HEK293T (cell line): Measurements from ENCODE around the gene HS3ST6.

ENCODE experiments used
- CTCF ChIA-PET: fragments of 350-600 bp; formaldehyde crosslinking; extraction: SDS; loops from one replicate; lab custom pipeline; 2021; ENCODE audit warnings: antibody characterized with exemption, inconsistent platforms; lab: Yijun Ruan, JAX
- POLR2A ChIA-PET: fragments of 350-600 bp; formaldehyde crosslinking; extraction: SDS; loops from one replicate; lab custom pipeline; 2020; ENCODE audit warnings: antibody characterized with exemption, inconsistent platforms; lab: Yijun Ruan, JAX
- DNase-seq: peaks from one replicate; pipeline ENCODE4 v3.0.0; 2012; ENCODE audit warnings: mixed read lengths; ENCODE audit errors: extremely low spot score
- ARNT ChIP-seq: fragments of 450-650 bp; IDR thresholded peaks from 2 replicates; pipeline ENCODE4 v1.6.1; 2017; ENCODE audit warnings: mild to moderate bottlenecking
- BHLHE40 ChIP-seq: fragments of 450-650 bp; IDR thresholded peaks from 2 replicates; pipeline ENCODE4 v1.6.1; 2016; ENCODE audit warnings: mild to moderate bottlenecking, moderate library complexity, borderline replicate concordance
- CTBP1 ChIP-seq: fragments of 450-650 bp; IDR thresholded peaks from 2 replicates; pipeline ENCODE4 v1.6.1; 2016; ENCODE audit warnings: borderline replicate concordance
- ELF4 ChIP-seq: fragments of 450-650 bp; IDR thresholded peaks from 2 replicates; pipeline ENCODE4 v1.6.1; 2017; ENCODE audit warnings: antibody characterized with exemption
- FOXA1 ChIP-seq: fragments of 450-650 bp; IDR thresholded peaks from 2 replicates; pipeline ENCODE4 v1.6.1; 2016; ENCODE audit warnings: mild to moderate bottlenecking
- FOXK2 ChIP-seq: fragments of 450-650 bp; IDR thresholded peaks from 2 replicates; pipeline ENCODE4 v1.6.1; 2016; ENCODE audit warnings: mild to moderate bottlenecking
- FOXM1 ChIP-seq: fragments of 450-650 bp; IDR thresholded peaks from 2 replicates; pipeline ENCODE4 v1.6.1; 2017; ENCODE audit warnings: mild to moderate bottlenecking, borderline replicate concordance
- HDGF ChIP-seq: fragments of 450-650 bp; IDR thresholded peaks from 2 replicates; pipeline ENCODE4 v1.6.1; 2017; ENCODE audit warnings: antibody characterized with exemption, borderline replicate concordance
- L3MBTL2 ChIP-seq: fragments of 450-650 bp; conservative IDR thresholded peaks from 2 replicates; pipeline ENCODE4 v1.6.1; 2016; ENCODE audit warnings: mild to moderate bottlenecking
- LEF1 ChIP-seq: fragments of 450-650 bp; IDR thresholded peaks from 2 replicates; pipeline ENCODE4 v1.6.1; 2017; ENCODE audit warnings: mild to moderate bottlenecking, borderline replicate concordance
- NFRKB ChIP-seq: fragments of 450-650 bp; IDR thresholded peaks from 2 replicates; pipeline ENCODE4 v1.6.1; 2016; ENCODE audit warnings: mild to moderate bottlenecking, moderate library complexity
- SP1 ChIP-seq: fragments of 450-650 bp; IDR thresholded peaks from 2 replicates; pipeline ENCODE4 v1.6.1; 2017
- SUZ12 ChIP-seq: fragments of 450-650 bp; IDR thresholded peaks from 2 replicates; pipeline ENCODE4 v1.6.1; 2016; ENCODE audit warnings: mild to moderate bottlenecking
- TARDBP ChIP-seq: fragments of 450-650 bp; IDR thresholded peaks from 2 replicates; pipeline ENCODE4 v1.6.1; 2016
- ZNF384 ChIP-seq: fragments of 450-650 bp; IDR thresholded peaks from 2 replicates; pipeline ENCODE4 v1.6.1; 2016
- TF ChIP-seq, protein P1 (sequence below): fragments of 450-650 bp; IDR thresholded peaks from 2 replicates; pipeline ENCODE4 v1.6.1; 2016

HS3ST6 gene

DNA sequence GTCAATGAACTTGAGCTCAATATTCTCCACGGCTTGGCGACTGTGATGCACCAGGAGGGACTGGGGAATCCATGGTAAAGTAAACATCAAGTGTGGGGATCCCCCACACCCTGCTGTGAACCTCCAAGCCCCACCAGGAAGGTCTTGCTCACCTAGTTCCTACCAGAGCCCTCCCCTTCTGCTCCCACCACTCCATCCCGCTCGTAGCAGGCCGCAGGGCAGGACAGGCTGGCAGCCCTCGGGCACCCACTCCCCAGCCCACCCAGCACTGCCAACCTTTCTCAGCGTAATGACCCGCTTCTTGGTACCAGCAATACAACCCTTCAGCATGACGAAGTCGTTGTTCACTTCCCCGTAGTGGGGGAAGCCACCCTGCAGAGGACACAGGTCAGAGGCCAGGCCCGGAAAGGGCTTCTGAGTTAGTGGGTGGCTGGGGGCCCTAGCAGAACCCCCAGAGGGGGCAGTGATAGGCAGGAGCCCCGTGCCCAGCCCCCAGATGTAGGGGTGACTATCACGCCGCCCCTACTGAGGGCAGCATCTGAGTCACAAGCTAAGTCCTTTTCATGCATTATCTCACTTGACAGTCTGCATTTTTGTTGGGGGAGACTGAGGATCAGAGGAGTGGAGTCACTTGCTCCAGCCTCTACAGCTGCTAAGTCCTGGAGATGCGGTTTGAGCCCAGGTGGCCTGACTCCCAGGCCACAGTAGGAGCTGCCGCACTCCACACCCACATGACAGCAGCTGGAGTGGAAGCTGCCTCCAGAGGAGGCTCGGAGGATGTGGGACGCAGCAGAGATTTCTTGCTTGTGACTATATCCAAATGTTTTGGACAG lies 27.6 kb upstream of the HS3ST6 start:
- ChIA-PET CTCF (interaction anchor here (1.0 to 1.5 kb wide), 5 partner anchors 12 to 22 kb away, joined by 3 to 5 read pairs (median 4); partner anchors contain the start of gene NDUFB10), POLR2A (interaction anchor here (0.6 to 3.5 kb wide), 5 partner anchors 10 to 26 kb away, joined by 3 to 31 read pairs (median 3); partner anchors contain the start of genes RPS2 and TBL3)
- TF ChIP-seq HDGF (no peak), ZNF384 (no peak), FOXK2 (no peak), NFRKB (no peak), CTBP1 (no peak), ELF4 (no peak), SP1 (no peak), FOXM1 (no peak), FOXA1 (no peak), TARDBP (no peak), L3MBTL2 (no peak), BHLHE40 (no peak), ARNT (no peak), LEF1 (no peak), SUZ12 (no peak)
- TF ChIP-seq, protein P1, sequence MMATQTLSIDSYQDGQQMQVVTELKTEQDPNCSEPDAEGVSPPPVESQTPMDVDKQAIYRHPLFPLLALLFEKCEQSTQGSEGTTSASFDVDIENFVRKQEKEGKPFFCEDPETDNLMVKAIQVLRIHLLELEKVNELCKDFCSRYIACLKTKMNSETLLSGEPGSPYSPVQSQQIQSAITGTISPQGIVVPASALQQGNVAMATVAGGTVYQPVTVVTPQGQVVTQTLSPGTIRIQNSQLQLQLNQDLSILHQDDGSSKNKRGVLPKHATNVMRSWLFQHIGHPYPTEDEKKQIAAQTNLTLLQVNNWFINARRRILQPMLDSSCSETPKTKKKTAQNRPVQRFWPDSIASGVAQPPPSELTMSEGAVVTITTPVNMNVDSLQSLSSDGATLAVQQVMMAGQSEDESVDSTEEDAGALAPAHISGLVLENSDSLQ: no peak
- DNase-seq: no peak

DNA sequence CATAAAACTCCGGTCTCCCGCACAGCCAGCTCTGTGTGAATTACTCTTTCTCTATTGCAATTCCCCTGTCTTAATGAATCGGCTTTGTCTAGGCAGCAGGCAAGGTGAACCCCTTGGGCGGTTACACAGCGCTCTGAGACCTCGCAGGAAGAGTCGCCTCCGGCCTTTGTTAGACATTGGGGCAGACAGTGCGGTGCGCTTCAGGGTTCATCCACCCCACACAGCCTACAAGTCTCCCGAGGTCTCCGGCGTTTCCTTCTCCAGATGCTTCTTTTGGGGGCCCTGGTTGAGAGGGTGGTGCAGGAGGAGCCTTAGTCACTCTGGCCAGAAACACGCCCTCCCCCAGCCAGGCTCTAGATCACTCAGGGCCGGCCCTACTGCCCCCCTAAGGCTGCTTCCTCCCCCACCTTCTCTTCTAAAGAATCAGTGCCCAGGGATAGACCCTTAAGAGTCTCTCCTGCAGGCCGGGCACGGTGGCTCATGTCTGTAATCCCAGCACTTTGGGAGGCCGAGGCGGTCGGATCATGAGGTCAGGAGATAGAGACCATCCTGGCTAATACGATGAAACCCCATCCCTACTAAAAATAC lies 26.5 kb upstream of the HS3ST6 start:
- TF ChIP-seq BHLHE40 (no peak), ELF4 (no peak), HDGF (no peak), FOXK2 (no peak), TARDBP (no peak), FOXM1 (no peak), FOXA1 (no peak), SP1 (no peak), ZNF384 (no peak), LEF1 (no peak), SUZ12 (no peak), ARNT (no peak), CTBP1 (no peak), NFRKB (no peak), L3MBTL2 (no peak)
- TF ChIP-seq, protein P1: no peak
- no peak for DNase-seq
- CTCF ChIA-PET: interaction anchor here (0.6 to 1.1 kb wide), 3 partner anchors 21 to 520 kb away, joined by 4 to 6 read pairs (median 5); no protein-coding TSS in a partner anchor
- POLR2A ChIA-PET: interaction anchor here (0.6 to 5.2 kb wide), 6 partner anchors 13 to 118 kb away, joined by 3 to 95 read pairs (median 18); partner anchors contain the start of genes FAHD1, HAGH, NDUFB10 and RNF151

GRCh38 chr16:1942810-1943726 lies 24.9 kb upstream of the HS3ST6 start, which contains the start of gene MSRB1:
MSRB1 (minus strand) TSS chr16:1943199; CDS start chr16:1943156, 43 bp downstream.
- peak; percentile 100 for DNase-seq
- CTCF ChIA-PET: interaction anchor here (0.5 to 1.1 kb wide), 4 partner anchors 9 to 19 kb away, joined by 3 to 7 read pairs (median 4); no protein-coding TSS in a partner anchor
- TF ChIP-seq FOXM1 (0 out of 2 replicates have a peak, but pooled peaks have one; percentile 31), LEF1 (no peak), L3MBTL2 (peak; percentile 95), ELF4 (no peak), HDGF (peak; percentile 90; the same call in 1 of the 2 replicates)
- POLR2A ChIA-PET: interaction anchor here (0.6 to 5.2 kb wide), 19 partner anchors 10 to 161 kb away, joined by 3 to 95 read pairs (median 5); partner anchors contain the start of genes FAHD1, HAGH, NDUFB10 and NUBP2

DNA sequence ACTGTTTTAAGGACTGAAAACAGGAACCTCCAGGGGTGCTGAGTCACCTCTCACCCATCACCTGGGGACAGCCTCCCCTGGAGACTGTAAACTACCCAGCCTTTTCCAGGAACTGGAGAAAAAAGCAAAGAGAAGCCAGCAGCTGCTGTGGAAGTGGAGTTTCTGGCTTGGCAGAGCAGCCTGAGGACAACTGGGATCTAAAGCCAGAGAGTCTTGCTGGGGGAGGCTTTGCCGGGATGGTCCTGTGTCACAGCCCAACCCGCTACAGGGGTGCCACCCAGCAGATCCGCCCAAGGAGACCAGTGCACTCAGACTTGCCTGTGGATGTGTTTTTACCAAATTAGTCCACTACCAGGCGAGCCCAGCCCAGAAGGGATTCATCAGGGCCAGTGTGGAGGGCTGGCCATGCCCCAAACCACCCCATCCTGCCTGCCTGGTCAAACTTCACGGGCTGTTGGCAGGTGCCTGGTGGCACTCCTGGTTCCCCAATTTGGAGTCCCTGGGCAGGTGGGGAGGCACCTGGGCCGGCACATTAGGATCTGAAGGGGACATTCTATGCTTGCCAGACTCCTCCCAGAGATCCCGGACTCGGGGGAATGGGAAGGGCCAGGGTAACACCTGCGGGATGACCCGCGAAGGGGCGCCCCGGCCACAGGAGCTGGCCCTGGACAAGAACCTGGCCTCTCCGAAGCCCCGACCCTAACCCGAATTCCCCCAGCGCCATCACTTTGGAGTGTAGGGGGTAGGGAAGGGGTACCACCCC lies 24.0 kb upstream of the HS3ST6 start:
- ChIA-PET CTCF (interaction anchor here (1.0 to 2.3 kb wide), 13 partner anchors 10 to 78 kb away, joined by 3 to 36 read pairs (median 6); partner anchors contain the start of genes NDUFB10, NOXO1 and RPL3L), POLR2A (interaction anchor here (0.7 to 5.2 kb wide), 10 partner anchors 9 to 160 kb away, joined by 3 to 95 read pairs (median 6); partner anchors contain the start of genes NUBP2, RNF151, RPS2 and SPSB3)
- DNase-seq: no peak
- TF ChIP-seq HDGF (peak; percentile 49; the same call in 1 of the 2 replicates), SP1 (no peak), FOXK2 (no peak)
